ENCODE measurements around the gene DIAPH3.

GRCh38 chr13:59951011-59951410 is 212.7 kb downstream of the DIAPH3 start:
- TF ChIP-seq CTCF (conservative IDR thresholded peaks at IDR 0.05; ENCODE audit: low read depth, low read length) (no peak), POLR2A (IDR thresholded peaks at IDR 0.05; ENCODE audit: low read depth, low read length) (no peak), MAZ (IDR thresholded peaks at IDR 0.05; ENCODE audit: borderline replicate concordance, low read depth, low read length) (no peak), MAFK (IDR thresholded peaks at IDR 0.05; ENCODE audit: low read depth, low read length) (no peak)
